Psoas muscle (tissue), 8 donors: ENCODE data around the gene BARD1. TPM values are rescaled to one million over a fixed set of nuclear protein-coding genes. Genes with fewer than 3 reads are reported as not detected.

Experiments used
- ATAC-seq, 4 donors: fragments of 200-7000 bp; cut with Tn5 transposase; one replicate each; pipeline ENCODE4 v1.9.1; 2020; ENCODE audit warnings: moderate library complexity in 3 of 4, mild to moderate bottlenecking in 2 of 4
- DNase-seq, 2 donors: peaks; one replicate each; pipeline ENCODE4 v3.0.0-alpha.2; 2020
- H3K27ac ChIP-seq: fragments of 200-600 bp; one replicate; pipeline ENCODE4 v1.8.0; 2022
- H3K27me3 ChIP-seq, 3 donors: fragments of 200-600 bp in 1 of 3; one replicate each; pipeline versions ENCODE4 v1.6.1 to v1.8.0; 2013 to 2022; ENCODE audit warnings: low read length in 2 of 3, mild to moderate bottlenecking in 2 of 3, moderate library complexity in 1 of 3; ENCODE audit not compliant: insufficient read depth in 3 of 3
- H3K36me3 ChIP-seq, 2 donors: fragments of 200-600 bp in 1 of 2; one replicate each; pipeline versions ENCODE4 v1.6.1 to v1.8.0; 2013 to 2022; ENCODE audit warnings: low read depth in 1 of 2, mild to moderate bottlenecking in 1 of 2, moderate library complexity in 1 of 2; ENCODE audit not compliant: insufficient read depth in 1 of 2
- H3K4me1 ChIP-seq: fragments of 200-600 bp; one replicate; pipeline ENCODE4 v1.8.0; 2022
- H3K4me3 ChIP-seq: fragments of 200-600 bp; one replicate; pipeline ENCODE4 v1.8.0; 2022; ENCODE audit warnings: mild to moderate bottlenecking
- H3K9me3 ChIP-seq: fragments of 200-600 bp; one replicate; pipeline ENCODE4 v1.8.0; 2022
- WGBS, 3 donors: extraction: QIAGEN DNeasy Blood & Tissue Kit; methylation state at CpG; one replicate each; pipeline versions ENCODE4 v1.1.6 to v1.1.7; 2013; 5-methylcytosine and 5-hydroxymethylcytosine counted together
- intact Hi-C, 2 donors: fragments of 100-400 bp; cut with DNase I; formaldehyde crosslinking; loops; one replicate each; pipeline versions ENCODE4 v1.11.0 to v1.14.2; 2022
- polyA plus RNA-seq, 3 donors: library from polyadenylated mRNA; stranded (reverse); fragments of 200-250 nt; gene quantifications; one replicate each; pipeline ENCODE4 v1.2.3, GENCODE V29; 2013
- total RNA-seq, 4 donors: library from RNA; stranded (reverse); fragmentation: NEBNext Ultra II Directional in 2 of 4; extraction: Animal tissue kit (Norgen Biotek cat#: 25700) in 2 of 4; gene quantifications; one replicate each; pipeline versions ENCODE4 v1.2.1 to v1.2.4, GENCODE V29; 2021 to 2023
- TF ChIP-seq, protein P1 (sequence below): fragments of 200-600 bp; IDR thresholded peaks from one replicate; pipeline ENCODE4 v1.8.0; 2022; ENCODE audit warnings: antibody characterized with exemption
- donor health status: healthy with polysubstance abuse.
- donor health status: DM: no; HTN: no; CAD: no; lungs with moderate emphysema.
- donor health status: Bipolar disorder and iron deficiency.
- donor health status: healthy.
- donor health status: DM: yes; HTN: yes; CAD: no.
- donor health status: DM: no; HTN: no; CAD: no.
- donor health status: DM: no; HTN: no; CAD: no.
- donor health status: DM: yes; HTN: yes; CAD: no.

BARD1 gene
- total and polyA plus RNA-seq, 7 donors, result 1.3 to 9.6 (median 6.0) TPM

DNA sequence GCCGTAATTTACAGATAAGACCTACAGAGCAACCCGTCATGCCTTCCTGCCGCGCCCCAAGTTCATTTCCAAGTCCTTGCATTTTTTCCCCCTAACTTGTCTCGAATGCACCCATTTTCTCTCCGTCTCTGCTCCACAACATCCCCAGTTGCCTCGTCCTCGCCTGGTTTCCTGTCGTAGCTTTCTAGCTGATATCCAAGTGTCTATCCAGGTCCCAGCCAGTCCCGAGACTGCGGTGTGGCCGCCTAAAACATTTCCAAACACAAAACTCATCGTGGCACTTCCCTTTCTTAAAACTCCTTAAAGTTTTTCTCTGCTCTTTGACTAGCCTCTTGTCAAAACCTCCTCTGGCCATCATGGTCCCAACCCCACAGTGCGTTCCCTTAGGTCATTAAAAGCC, 1.2 kb upstream of the BARD1 start:
- H3K9me3 ChIP-seq, result no peaks in the 10 kb centered on the region
- intact Hi-C loops, result no loop called here
- peak in 1 of 2 donors; percentile 12 for DNase-seq
- peaks cover 19% of the 10 kb centered on the region for H3K4me1 ChIP-seq
- TF ChIP-seq, protein P1, sequence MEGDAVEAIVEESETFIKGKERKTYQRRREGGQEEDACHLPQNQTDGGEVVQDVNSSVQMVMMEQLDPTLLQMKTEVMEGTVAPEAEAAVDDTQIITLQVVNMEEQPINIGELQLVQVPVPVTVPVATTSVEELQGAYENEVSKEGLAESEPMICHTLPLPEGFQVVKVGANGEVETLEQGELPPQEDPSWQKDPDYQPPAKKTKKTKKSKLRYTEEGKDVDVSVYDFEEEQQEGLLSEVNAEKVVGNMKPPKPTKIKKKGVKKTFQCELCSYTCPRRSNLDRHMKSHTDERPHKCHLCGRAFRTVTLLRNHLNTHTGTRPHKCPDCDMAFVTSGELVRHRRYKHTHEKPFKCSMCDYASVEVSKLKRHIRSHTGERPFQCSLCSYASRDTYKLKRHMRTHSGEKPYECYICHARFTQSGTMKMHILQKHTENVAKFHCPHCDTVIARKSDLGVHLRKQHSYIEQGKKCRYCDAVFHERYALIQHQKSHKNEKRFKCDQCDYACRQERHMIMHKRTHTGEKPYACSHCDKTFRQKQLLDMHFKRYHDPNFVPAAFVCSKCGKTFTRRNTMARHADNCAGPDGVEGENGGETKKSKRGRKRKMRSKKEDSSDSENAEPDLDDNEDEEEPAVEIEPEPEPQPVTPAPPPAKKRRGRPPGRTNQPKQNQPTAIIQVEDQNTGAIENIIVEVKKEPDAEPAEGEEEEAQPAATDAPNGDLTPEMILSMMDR, result no peak
- WGBS, 3 donors, result 62 to 66% (median 66%) methylated on average over 14 of the region's 14 CpGs
- peak overlapping the region; percentile 74 for H3K4me3 ChIP-seq
- H3K36me3 ChIP-seq, result no peaks in the 10 kb centered on the region
- peak overlapping the region; percentile 83 for H3K27ac ChIP-seq
- ATAC-seq, result no peak
- H3K27me3 ChIP-seq, result no peaks in the 10 kb centered on the region

DNA sequence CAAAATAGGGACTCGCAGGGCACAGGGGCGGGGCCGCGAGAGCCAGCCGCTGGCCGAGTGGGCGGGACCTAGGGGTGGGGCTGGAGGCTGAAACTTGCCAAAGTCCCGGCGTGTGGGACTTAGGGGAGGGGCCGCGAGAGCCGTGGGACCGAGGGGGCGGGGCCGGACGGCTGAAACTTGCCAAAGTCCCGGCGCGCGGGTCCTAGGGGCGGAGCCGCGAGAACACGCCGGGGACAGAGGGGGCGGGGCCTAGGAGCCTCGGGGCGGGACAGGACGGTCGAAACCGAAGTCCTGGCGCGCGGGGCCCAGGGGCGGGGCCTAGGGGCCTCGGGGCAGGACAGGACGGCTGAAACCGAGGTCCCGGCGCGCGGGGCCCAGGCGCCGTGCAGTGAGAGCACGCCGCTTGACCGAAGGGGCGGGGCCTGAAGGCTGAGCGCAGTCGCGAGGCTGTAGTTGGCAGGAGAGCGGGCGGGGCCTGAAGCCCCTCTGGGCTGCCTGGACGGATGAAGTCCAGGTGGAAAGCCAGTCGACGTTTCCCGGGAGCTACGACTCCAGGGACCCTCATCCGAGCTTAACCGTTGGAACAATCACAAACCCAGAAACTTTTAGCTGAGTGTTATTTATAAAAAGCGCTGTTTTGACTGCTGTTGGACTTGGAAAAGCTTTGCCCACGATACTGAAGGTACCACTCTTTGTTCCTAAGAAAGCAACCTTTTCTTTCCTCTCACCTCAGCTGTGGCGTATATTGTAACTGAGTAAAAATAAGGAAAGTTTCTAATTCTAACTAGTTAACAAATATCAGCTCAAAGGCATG, 475 bp upstream of the BARD1 start:
- Histone ChIP-seq H3K27me3 (no peaks in the 10 kb centered on the region), H3K27ac (peak overlapping the region; percentile 83), H3K36me3 (no peaks in the 10 kb centered on the region), H3K9me3 (no peaks in the 10 kb centered on the region), H3K4me3 (peak overlapping the region; percentile 74), H3K4me1 (peaks cover 20% of the 10 kb centered on the region)
- TF ChIP-seq, protein P1, result no peak
- ATAC-seq (peak; percentile 93 to 96 (median 95)), DNase-seq (peak; percentile 100)
- 1% methylated on average over 58 to 63 of the region's 63 CpGs for WGBS, 3 donors
- intact Hi-C loops, result loop anchor here in 1 of 2 donors (10.0 kb wide), 1 partner anchor 335 kb away; no protein-coding TSS in a partner anchor

DNA sequence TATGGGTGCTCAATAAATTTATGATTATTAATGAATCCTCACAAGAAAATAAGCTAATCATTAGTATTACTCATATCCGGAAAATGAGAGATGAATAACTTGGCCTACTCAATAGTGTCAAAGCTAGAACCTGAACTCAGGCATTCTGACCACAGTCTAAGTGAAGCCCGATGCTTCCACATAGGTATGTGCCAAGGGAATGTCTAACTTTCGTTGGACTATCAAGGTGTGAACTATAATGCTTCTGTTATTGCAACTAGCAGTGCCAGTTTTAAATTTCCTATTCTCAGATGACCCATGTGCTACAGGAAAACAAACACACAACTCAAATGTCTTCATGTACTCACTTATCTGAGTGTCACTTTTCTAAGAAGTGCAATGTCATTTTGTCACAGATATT, 1.8 kb downstream of the BARD1 start:
- Histone ChIP-seq H3K27ac (peak overlapping the region; percentile 83), H3K36me3 (no peaks in the 10 kb centered on the region), H3K27me3 (no peaks in the 10 kb centered on the region), H3K4me1 (peaks cover 20% of the 10 kb centered on the region), H3K9me3 (no peaks in the 10 kb centered on the region), H3K4me3 (peak overlapping the region; percentile 74)
- DNase-seq (no peak), ATAC-seq (no peak)
- 8 to 11% (median 10%) methylated on average over 3 of the region's 3 CpGs for WGBS, 3 donors
- intact Hi-C loops, result loop anchor here in 1 of 2 donors (10.0 kb wide), 1 partner anchor 333 kb away; no protein-coding TSS in a partner anchor
- TF ChIP-seq, protein P1, result no peak

DNA sequence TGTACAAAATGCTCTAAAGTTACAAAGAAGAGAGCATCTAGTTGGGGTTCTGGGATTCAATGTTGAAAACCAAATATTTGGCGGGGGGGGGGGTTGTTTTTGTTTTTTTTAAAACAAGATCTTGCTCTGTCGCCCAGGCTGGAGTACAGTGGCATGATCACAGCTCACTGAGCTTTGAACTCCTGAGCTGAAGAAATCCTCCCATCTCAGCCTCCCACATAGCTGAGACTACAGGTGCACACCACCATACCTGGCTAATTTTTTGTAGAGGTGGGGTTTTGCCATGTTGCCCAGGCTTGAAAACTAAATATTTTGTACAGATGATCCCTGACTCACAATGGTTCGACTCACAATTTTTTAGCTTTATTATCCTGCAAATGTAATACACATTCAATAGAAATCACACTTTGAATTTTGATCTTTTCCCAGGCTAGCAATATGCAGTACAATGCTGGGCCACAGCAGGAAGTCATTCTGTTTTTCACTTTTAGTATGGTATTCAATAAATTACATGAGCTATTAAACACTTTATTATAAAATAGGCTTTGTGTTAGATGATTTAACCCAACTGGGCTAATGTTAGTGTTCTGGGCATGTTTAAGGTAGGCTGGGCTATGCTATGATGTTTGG, 7.6 kb downstream of the BARD1 start:
- TF ChIP-seq, protein P1, result no peak
- no peaks in the 10 kb centered on the region for H3K9me3 ChIP-seq
- no peaks in the 10 kb centered on the region for H3K27me3 ChIP-seq
- peaks cover 10% of the 10 kb centered on the region for H3K4me1 ChIP-seq
- no peak for DNase-seq
- intact Hi-C loops, result loop anchor here in 1 of 2 donors (10.0 kb wide), 1 partner anchor 327 kb away; no protein-coding TSS in a partner anchor
- H3K36me3 ChIP-seq, result no peaks in the 10 kb centered on the region
- H3K27ac ChIP-seq, result no peak overlapping the region
- 83 to 90% (median 85%) methylated on average over 3 of the region's 3 CpGs for WGBS, 3 donors
- H3K4me3 ChIP-seq, result no peak overlapping the region
- ATAC-seq, result no peak
